Germinal center (tissue), 1 donor: ENCODE measurements around the gene SLC25A53.
"Not testable (repeated sequence)": the region's sequence is repeated elsewhere in the genome, so short reads cannot be mapped to it uniquely, and the experiment has no call there.

Source experiments
- DNase-seq: peaks from one replicate; pipeline ENCODE4 v3.0.0; 2012; ENCODE audit warnings: mixed read lengths, low spot score

Gene SLC25A53

GRCh38 chrX:104134583-104135261 is 22.1 kb downstream of the SLC25A53 start:
- DNase-seq: no peak

GRCh38 chrX:104130808-104131207 is 26.0 kb downstream of the SLC25A53 start:
- DNase-seq: no peak

GRCh38 chrX:104126856-104127255 is 30.0 kb downstream of the SLC25A53 start:
- DNase-seq: no peak

DNA sequence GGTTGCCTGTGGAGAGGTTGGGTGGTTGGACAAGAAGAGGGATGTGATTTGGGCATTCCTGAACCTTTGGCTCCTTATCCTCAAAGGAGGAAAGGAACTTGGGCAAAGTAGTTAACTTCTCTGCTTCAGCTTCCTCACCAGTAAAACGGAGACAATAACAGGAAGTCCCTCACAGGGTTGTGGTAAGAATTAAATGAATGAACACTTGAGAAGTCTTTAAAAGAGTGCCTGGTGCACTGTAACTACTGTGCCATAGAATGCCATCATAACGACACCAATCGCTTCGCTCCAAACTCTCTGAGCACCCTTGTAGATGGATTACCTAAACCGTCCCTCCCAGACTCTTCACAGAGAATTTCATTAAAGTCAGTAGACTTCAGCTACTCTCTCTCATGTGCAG is 34.0 kb downstream of the SLC25A53 start:
- no peak for DNase-seq

DNA sequence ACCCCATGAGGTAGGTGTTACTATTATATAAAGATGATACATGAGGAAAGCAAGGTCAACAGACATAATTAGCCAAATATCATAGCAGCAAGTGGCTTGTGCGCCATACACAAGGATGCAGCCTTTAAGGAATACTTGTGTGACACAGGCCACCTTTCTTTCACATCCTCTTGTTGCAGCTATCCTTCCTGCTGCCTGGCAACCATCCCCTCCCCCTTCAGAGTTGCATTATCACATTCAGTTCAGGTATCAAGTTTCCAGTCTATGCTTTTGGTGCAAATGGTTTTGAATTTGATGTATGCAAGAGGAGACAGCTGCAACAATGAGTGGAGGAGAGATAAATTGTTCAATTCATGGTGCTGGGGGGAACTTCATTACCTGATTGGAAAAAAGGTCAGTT is 38.0 kb downstream of the SLC25A53 start:
- no peak for DNase-seq

DNA sequence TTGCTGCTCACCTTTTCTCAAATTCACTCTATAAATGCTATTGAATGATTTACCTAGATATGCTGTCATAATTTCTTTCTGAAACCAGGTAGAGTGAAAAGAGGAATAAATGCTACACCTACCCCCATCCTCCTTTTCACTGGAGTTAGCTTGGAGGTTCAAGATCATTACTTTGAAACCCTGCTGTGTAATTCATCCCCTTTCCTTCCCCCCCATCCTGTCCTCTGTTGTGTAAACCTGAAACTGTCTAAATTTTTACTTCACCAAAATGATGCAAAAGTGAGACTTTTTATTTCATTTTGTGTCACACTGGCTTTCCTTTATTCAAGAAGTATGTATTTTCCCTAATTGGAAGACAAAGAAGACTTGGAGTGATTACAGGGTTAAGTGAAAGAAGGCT is 39.0 kb downstream of the SLC25A53 start:
- no peak for DNase-seq

DNA sequence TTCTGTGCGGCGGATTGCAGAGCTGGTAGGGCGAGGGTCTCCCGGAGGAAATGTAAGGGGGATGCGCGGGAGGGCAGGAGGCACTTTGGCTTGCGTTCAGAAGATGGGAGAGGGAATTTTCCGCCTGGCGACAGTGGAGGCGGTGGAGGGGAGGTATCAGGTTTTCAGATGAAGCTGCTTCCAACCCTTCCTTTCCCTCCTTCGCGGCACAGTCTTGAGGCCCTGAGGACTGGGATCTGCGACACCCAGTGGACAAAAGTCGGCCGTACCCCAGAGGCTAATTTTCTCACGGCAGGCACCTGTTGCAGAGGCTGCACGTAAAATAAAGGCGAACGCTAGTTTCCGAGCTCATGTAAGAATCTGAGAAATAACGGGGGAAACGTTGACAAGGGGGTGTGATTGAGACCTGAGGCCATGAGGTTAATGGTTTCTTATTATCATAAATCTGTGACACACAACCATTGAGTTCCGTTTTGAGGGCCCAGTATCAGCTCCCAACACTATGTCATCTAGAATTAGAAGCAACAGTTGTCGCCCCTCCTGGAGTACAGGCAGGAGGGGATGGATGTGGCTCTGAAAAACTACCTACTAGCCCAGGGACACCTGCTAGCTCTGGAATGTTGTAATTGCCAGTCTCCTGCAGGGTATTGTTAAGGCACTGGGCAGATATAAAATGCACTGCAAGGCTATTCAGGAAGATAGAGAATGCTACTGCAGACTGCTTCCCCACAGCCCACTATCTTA is 43.4 kb downstream of the SLC25A53 start:
- DNase-seq: peak; percentile 23

DNA sequence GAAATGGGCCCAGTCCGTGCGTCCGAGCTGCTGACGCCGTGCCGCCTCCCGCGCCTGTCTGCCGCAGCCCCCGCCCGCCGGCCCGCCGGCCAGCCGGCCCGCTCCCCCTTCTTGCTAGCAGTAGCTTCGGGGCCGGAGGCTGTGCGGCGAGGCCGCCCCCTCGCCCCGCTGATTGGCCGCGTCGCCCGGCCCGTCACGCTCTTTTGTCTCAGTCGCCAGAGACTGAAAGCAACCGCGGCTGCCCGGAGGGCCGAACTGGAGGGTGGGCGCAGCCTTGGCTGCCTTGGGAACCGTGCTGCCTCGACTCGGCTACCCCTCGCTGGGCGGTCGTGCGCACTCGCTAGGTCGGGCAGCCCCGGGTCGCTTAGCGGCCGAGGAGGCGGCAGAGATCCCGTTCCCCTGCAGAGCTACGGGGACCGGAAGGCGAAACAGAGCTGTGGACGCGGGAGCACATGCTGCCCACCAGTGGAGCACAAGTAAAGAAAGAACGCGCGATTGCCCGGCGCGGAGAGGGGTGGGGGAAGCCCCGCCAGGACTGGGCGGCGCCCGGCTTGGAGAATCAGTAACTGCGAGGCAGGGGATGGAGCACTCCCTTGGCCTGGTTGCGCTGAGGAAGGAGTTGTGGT is 44.4 kb downstream of the SLC25A53 start, which contains the start of gene ZCCHC18:
ZCCHC18 (plus strand) TSS at position 198 of the 626 bp plus-strand sequence. CDS start 1,589 bp downstream, outside the sequence.
- DNase-seq: peak; percentile 48

DNA sequence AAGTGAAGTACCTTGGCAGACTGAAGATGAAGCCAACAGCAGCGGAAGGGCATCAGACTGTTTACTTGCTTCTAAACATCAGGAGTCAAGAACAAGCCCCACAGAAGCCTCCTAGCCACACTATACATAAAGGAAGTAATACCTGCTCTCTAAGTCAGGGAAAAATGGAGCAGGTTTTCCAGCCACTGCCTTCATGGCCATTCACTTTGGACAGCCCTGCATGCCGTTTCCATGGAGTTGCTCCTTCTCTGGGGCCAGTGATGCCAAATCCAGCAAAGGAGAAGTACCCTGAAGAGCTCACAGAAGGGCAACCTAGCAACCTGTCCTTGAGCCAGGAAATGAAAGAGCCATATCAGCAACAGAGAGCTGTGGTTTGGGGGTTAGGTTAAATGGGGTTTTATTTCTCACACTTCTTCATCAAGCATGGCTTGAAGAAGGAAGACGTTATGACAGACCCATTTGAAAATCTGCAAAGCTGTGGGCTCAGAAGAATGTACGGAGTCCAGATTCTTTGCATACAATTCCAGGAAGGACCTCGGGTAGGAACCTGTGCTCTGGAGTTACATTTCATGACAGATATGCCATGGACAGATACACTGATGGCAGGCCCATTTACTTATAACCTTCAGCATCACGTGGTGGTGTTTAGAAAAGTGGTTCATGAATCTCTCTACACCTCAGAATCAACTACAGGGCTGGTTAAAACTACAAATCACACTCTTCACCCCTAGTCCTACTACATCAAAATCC is 46.1 kb downstream of the SLC25A53 start:
- DNase-seq: not testable (repeated sequence)

- DNase-seq: no peak
Observed at GRCh38 chrX:104108955-104109354, 47.9 kb downstream of the SLC25A53 start.

GRCh38 chrX:104105330-104106262 is 51.2 kb downstream of the SLC25A53 start:
- no peak for DNase-seq

GRCh38 chrX:104104676-104105075 is 52.1 kb downstream of the SLC25A53 start:
- no peak for DNase-seq

- DNase-seq: no peak
Observed at GRCh38 chrX:104098919-104099318, 57.9 kb downstream of the SLC25A53 start.

DNA sequence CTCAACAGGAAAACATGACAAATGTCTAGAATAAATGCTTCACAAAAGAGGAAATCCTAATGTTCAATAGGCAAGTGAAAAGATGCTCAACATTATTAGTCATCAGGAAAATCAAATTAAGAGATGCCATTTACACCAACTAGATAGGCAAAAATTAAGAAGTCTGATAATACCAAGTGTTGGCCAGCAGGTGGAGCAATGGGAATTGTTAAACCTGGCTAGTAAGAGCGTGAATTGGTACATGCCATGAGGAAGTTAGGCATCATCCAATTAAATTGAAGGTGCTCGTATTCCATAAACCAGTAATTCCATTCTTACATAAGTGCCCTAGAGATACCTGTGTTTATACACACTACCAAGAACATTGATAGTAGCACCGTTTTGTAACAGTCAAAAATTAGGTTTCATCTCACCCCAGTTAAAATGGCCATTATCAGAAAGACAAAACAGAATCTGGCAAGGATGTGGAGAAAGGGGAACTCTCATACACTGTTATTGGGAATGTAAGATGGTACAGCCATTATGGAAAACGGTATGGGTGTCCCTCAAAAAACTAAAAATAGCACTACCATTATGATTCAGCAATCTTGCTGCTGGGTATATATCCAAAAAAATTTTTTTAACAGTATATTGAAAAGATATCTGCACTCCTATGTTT is 58.5 kb downstream of the SLC25A53 start:
- DNase-seq: peak; percentile 12

GRCh38 chrX:104085919-104086318 is 70.9 kb downstream of the SLC25A53 start:
- no peak for DNase-seq

DNA sequence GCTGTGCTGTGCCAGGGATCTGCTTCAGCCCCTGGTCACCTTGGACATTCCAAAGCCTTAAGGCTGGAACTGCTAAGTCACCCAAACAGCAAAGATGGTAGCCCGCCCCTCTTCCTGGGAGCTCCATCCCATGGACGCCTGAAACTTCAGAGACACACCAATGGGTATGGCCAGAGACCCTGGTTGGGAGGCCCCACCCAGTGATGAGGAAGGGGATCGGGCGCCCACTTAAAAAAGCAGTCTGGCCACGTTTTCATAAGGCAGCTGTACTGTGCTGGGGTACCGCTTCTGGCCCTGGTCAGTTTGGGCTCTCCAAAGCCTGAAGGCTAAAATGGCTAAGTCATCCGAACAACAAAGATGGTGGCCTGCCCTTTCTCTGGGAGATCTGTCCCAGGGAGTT is 71.3 kb downstream of the SLC25A53 start:
- no peak for DNase-seq

DNA sequence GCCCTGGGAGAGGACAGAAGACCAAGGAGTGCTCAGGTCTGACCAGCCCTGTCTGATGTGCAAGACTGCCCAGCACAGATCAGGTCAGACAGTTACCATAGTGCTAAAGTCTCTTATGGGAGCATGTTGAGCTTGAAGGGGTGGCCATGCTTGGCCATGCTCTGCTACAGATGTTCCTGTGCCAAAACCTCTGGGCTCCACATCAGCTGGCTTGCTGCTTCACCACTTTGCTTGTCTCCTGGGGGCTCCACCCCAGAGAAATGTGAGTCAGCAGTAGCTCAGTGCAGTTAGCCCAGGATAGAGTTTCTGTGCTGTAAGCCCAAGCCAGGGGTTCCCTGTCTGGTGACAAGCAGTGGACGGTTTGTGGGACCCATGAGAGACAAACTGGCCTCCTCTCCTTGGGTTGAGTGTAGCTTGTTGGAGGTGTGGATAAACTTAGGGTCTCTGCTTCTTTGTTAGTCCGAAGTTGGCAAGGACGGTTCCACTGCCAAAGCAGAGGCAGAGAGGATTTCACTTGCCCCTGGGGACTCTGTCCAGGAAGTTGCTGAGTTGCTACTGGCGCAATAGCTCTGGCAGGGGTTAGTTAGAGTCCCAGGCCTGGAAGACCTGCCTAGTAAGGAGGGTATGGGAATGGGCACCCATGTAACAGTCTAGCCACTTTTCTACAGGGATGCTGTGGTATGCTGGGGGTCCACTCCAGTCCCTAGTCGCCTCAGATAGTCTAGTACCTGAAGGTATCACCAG is 72.1 kb downstream of the SLC25A53 start:
- DNase-seq: no peak

GRCh38 chrX:104084063-104084462 is 72.7 kb downstream of the SLC25A53 start:
- no peak for DNase-seq

GRCh38 chrX:104077854-104078253 is 79.0 kb downstream of the SLC25A53 start:
- not testable (repeated sequence) for DNase-seq
